GM12878 (cell line): ENCODE results near the gene GABRB2. TPM values are rescaled to one million over a fixed set of nuclear protein-coding genes. Genes with fewer than 3 reads are reported as not detected.

Experiments
- ATAC-seq: fragments of 200-7000 bp; cut with Tn5 transposase; 3 replicates; pipeline ENCODE4 v1.9.1; 2020; ENCODE audit warnings: mild to moderate bottlenecking, moderate library complexity
- BruUV-seq: library from RNA; stranded (reverse); fragments of 400-500 nt; replicated peaks from 2 replicates; lab custom pipeline; 2021; lab: Mats Ljungman, UMichigan
- CTCF ChIA-PET: fragments of 300-600 bp; sonication (Branson Sonifier 250); formaldehyde crosslinking; extraction: SDS; loops from one replicate; lab custom pipeline; 2021; ENCODE audit warnings: inconsistent platforms; lab: Yijun Ruan, JAX
- POLR2A ChIA-PET: fragments of 350-600 bp; formaldehyde crosslinking; extraction: SDS; loops from one replicate; lab custom pipeline; 2021; ENCODE audit warnings: inconsistent platforms; lab: Charles Lee
- RAD21 ChIA-PET: fragments of 300-600 bp; sonication (Branson Sonifier 250); formaldehyde crosslinking; loops from one replicate; lab custom pipeline; 2023; ENCODE audit warnings: antibody characterized with exemption; ENCODE audit not compliant: unreplicated experiment; lab: Charles Lee
- SMC1A ChIA-PET: fragments of 300-600 bp; sonication (Branson Sonifier 250); formaldehyde crosslinking; loops from one replicate; lab custom pipeline; 2023; ENCODE audit not compliant: unreplicated experiment, uncharacterized antibody; lab: Charles Lee
- DNase-seq: peaks from one replicate; pipeline ENCODE4 v3.0.0-alpha.2; 2011; ENCODE audit warnings: low read depth, low spot score
- FAIRE-seq: peaks from 3 replicates; lab custom pipeline; 2011; peaks lifted over from hg19 to GRCh38; lab: Jason Lieb, UNC
- H2AFZ ChIP-seq: 2 replicates; pipeline ENCODE4 v1.6.0; 2011; ENCODE audit warnings: low read depth, low read length, control low read depth; ENCODE audit not compliant: control insufficient read depth
- H3K27ac ChIP-seq: 2 replicates; pipeline ENCODE4 v1.5.1; 2011; ENCODE audit warnings: control low read depth; ENCODE audit not compliant: control insufficient read depth, insufficient read depth
- H3K27me3 ChIP-seq, 2 experiments: replicated peaks in 1 of 2; 2 replicates each; pipeline versions ENCODE4 v1.6.0 to v1.6.1; 2011; ENCODE audit warnings: low read length in 1 of 2; ENCODE audit not compliant: control insufficient read depth in 2 of 2, insufficient read depth in 2 of 2
- H3K36me3 ChIP-seq, 2 experiments: 2 replicates each; pipeline ENCODE4 v1.5.1; 2011; ENCODE audit warnings: low read length in 1 of 2; ENCODE audit not compliant: control insufficient read depth in 2 of 2, insufficient read depth in 2 of 2
- H3K4me1 ChIP-seq: 2 replicates; pipeline ENCODE4 v1.6.1; 2011; ENCODE audit warnings: mild to moderate bottlenecking, low read length, moderate library complexity, mixed read lengths; ENCODE audit not compliant: control insufficient read depth, insufficient read depth
- H3K4me2 ChIP-seq: 2 replicates; pipeline ENCODE4 v1.6.0; 2011; ENCODE audit warnings: control low read depth; ENCODE audit not compliant: control insufficient read depth, insufficient read depth
- H3K4me3 ChIP-seq: fragments of 200-600 bp; sonication (generic); 2 replicates; pipeline ENCODE4 v1.5.1; 2016
- H3K79me2 ChIP-seq: 2 replicates; pipeline ENCODE4 v1.6.0; 2011; ENCODE audit warnings: low read length; ENCODE audit not compliant: control insufficient read depth, insufficient read depth
- H3K9ac ChIP-seq: 2 replicates; pipeline ENCODE4 v1.8.0; 2011; ENCODE audit warnings: low read length, control low read depth, mixed read lengths; ENCODE audit not compliant: control insufficient read depth, insufficient read depth
- H3K9me3 ChIP-seq: replicated peaks from 3 replicates; pipeline ENCODE4 v1.5.1; 2011; ENCODE audit warnings: mild to moderate bottlenecking, low read length; ENCODE audit not compliant: control insufficient read depth, insufficient read depth
- H4K20me1 ChIP-seq: 2 replicates; pipeline ENCODE4 v1.6.0; 2011; ENCODE audit not compliant: control insufficient read depth, insufficient read depth
- BCL3 ChIP-seq: IDR thresholded peaks from 2 replicates; pipeline ENCODE4 v1.6.1; 2011; ENCODE audit warnings: borderline replicate concordance, low read depth, mild to moderate bottlenecking, moderate library complexity, low read length; ENCODE audit not compliant: insufficient read depth, poor library complexity, severe bottlenecking
- BHLHE40 ChIP-seq, 2 experiments: fragments of 450-650 bp in 1 of 2; IDR thresholded peaks; 2 replicates each; pipeline ENCODE4 v1.6.1; 2011 to 2017; ENCODE audit warnings: low read depth in 2 of 2, borderline replicate concordance in 1 of 2, improper control_type of control experiment in 1 of 2, low read length in 1 of 2, mild to moderate bottlenecking in 1 of 2
- BMI1 ChIP-seq: fragments of 450-650 bp; IDR thresholded peaks from 2 replicates; pipeline ENCODE4 v1.6.1; 2016; ENCODE audit warnings: mild to moderate bottlenecking, moderate library complexity, borderline replicate concordance
- CBX5 ChIP-seq: sonication (generic); IDR thresholded peaks from 2 replicates; pipeline ENCODE4 v1.6.1; 2016; ENCODE audit warnings: low read depth, moderate library complexity, mild to moderate bottlenecking, inconsistent platforms
- CREM ChIP-seq: IDR thresholded peaks from 2 replicates; pipeline ENCODE4 v1.6.1; 2014; ENCODE audit warnings: antibody characterized with exemption, low read depth
- ETV6 ChIP-seq, 2 experiments: fragments of 450-650 bp in 1 of 2; IDR thresholded peaks in 1 of 2; conservative IDR thresholded peaks in 1 of 2; 2 replicates each; pipeline ENCODE4 v1.6.1; 2014; ENCODE audit warnings: antibody characterized with exemption in 1 of 2, borderline replicate concordance in 1 of 2, low read depth in 1 of 2, mild to moderate bottlenecking in 1 of 2, moderate library complexity in 1 of 2
- HDGF ChIP-seq: fragments of 450-650 bp; IDR thresholded peaks from 2 replicates; pipeline ENCODE4 v1.6.1; 2016; ENCODE audit warnings: antibody characterized with exemption
- HSF1 ChIP-seq: fragments of 150-350 bp; IDR thresholded peaks from 2 replicates; pipeline ENCODE4 v1.6.1; 2014; ENCODE audit warnings: mild to moderate bottlenecking, low read depth, low read length
- JUND ChIP-seq: IDR thresholded peaks from 2 replicates; pipeline ENCODE4 v1.6.1; 2012; ENCODE audit warnings: low read depth, mild to moderate bottlenecking, low read length, improper control_type of control experiment, moderate library complexity
- LARP7 ChIP-seq: fragments of 450-650 bp; IDR thresholded peaks from 2 replicates; pipeline ENCODE4 v1.6.1; 2017; ENCODE audit warnings: mild to moderate bottlenecking
- MEF2B ChIP-seq: fragments of 450-650 bp; IDR thresholded peaks from 2 replicates; pipeline ENCODE4 v1.6.1; 2018; ENCODE audit warnings: mild to moderate bottlenecking, moderate library complexity; ENCODE audit not compliant: partially characterized antibody, poor library complexity, severe bottlenecking
- PAX8 ChIP-seq: fragments of 450-650 bp; IDR thresholded peaks from 2 replicates; pipeline ENCODE4 v1.6.1; 2017; ENCODE audit warnings: mild to moderate bottlenecking, moderate library complexity
- POU2F2 ChIP-seq: IDR thresholded peaks from 3 replicates; pipeline ENCODE4 v1.6.1; 2011; ENCODE audit warnings: low read depth, mild to moderate bottlenecking, low read length, borderline replicate concordance
- RELA ChIP-seq: fragments of 450-650 bp; IDR thresholded peaks from 2 replicates; pipeline ENCODE4 v1.8.0; 2014; ENCODE audit warnings: borderline replicate concordance; ENCODE audit not compliant: partially characterized antibody
- YBX1 ChIP-seq: fragments of 450-650 bp; IDR thresholded peaks from 2 replicates; pipeline ENCODE4 v1.6.1; 2016; ENCODE audit warnings: antibody characterized with exemption
- ZNF207 ChIP-seq: fragments of 450-650 bp; IDR thresholded peaks from 2 replicates; pipeline ENCODE4 v1.6.1; 2014; ENCODE audit warnings: antibody characterized with exemption, mild to moderate bottlenecking, borderline replicate concordance
- ZNF274 ChIP-seq: IDR thresholded peaks from one replicate; pipeline ENCODE4 v1.8.0; 2011; ENCODE audit not compliant: insufficient read length, insufficient read depth
- WGBS: methylation state at CpG from one replicate; pipeline ENCODE4 v1.1.6; 2016; ENCODE audit warnings: low lambda C conversion rate; ENCODE audit not compliant: insufficient replicate concordance, insufficient coverage; ENCODE audit errors: missing lambda C conversion rate; 5-methylcytosine and 5-hydroxymethylcytosine counted together
- in situ Hi-C: fragments of 300-500 bp; cut with MboI; formaldehyde crosslinking; loops from 9 replicates; pipeline ENCODE4 v1.14.3; 2018; ENCODE audit warnings: mixed read lengths
- intact Hi-C: fragments of 100-400 bp; cut with micrococcal nuclease; formaldehyde crosslinking; loops from one replicate; pipeline ENCODE4 v1.14.2; 2022; ENCODE audit not compliant: unreplicated experiment
- polyA plus RNA-seq, 11 experiments: library from polyadenylated mRNA; depleted of rRNA in 4 of 11; unstranded in 6 of 11; stranded (reverse) in 5 of 11; fragments of >200 nt; fragmentation: Nextera tagmentation in 4 of 11; fragmentation: Illumina TruSeq in 1 of 11; extraction: Ambion mirVana in 4 of 11; extraction: Trizol in 1 of 11; gene quantifications; 1 replicate in 1 of 11; 2 replicates in 10 of 11; pipeline versions ENCODE4 v1.2.1 to v1.2.3, GENCODE V29; 2011 to 2016; ENCODE audit warnings: inconsistent platforms in 2 of 11, missing spikeins in 2 of 11, low read depth in 1 of 11
- total RNA-seq, 4 experiments: library from RNA; depleted of rRNA in 3 of 4; stranded (reverse); fragments of >200 nt in 3 of 4; fragmentation: Illumina TruSeq in 1 of 4; extraction: Trizol in 1 of 4; gene quantifications; 2 replicates each; pipeline versions ENCODE4 v1.2.1 to v1.2.3, GENCODE V29; 2013 to 2021

Gene GABRB2
- total and polyA plus RNA-seq, 10 of the 15 experiments (the other 5 are each of a cell fraction or from before 2014, with no cell fraction given): 0.12 to 0.85 (median 0.43) TPM

- Histone ChIP-seq H3K4me3 (no peak overlapping the region), H3K79me2 (no peaks in the 10 kb centered on the region), H3K27ac (no peak overlapping the region), H3K4me2 (no peak overlapping the region), H4K20me1 (no peaks in the 10 kb centered on the region), H3K9me3 (peaks cover 1% of the 10 kb centered on the region; the same call in 2 of the 3 replicates), H3K36me3 (no peaks in the 10 kb centered on the region), H3K4me1 (no peaks in the 10 kb centered on the region), H3K27me3 (no peaks in the 10 kb centered on the region), H3K9ac (no peak overlapping the region), H2AFZ (no peak overlapping the region)
- ATAC-seq (no peak), DNase-seq (no peak), FAIRE-seq (no peak)
- POLR2A ChIA-PET: no interaction called here
- in situ Hi-C loops: no loop called here
- SMC1A ChIA-PET: no interaction called here
- TF ChIP-seq CBX5: no peak
- no peak for TF ChIP-seq CREM
- TF ChIP-seq ZNF274: no peak
- no peak for TF ChIP-seq RELA
- no peak for TF ChIP-seq POU2F2
- TF ChIP-seq JUND: no peak
- no peak for TF ChIP-seq MEF2B
- no peak for TF ChIP-seq ZNF207
- no peak for TF ChIP-seq HSF1
- no peak for TF ChIP-seq LARP7
- TF ChIP-seq BCL3: no peak
- no peak for TF ChIP-seq ETV6 (conservative IDR thresholded peaks at IDR 0.05 in 1 of 2, IDR thresholded peaks at IDR 0.05 in 1 of 2; ENCODE audit: borderline replicate concordance in 1 of 2, low read depth in 1 of 2)
- no peak for TF ChIP-seq YBX1
- TF ChIP-seq HDGF: no peak
- TF ChIP-seq PAX8: no peak
- no peak for TF ChIP-seq BHLHE40 (IDR thresholded peaks at IDR 0.05; ENCODE audit: borderline replicate concordance in 1 of 2, low read depth in 2 of 2, low read length in 1 of 2)
- no peak for TF ChIP-seq BMI1
- RAD21 ChIA-PET: no interaction called here
- no TSS peak for BruUV-seq
- CTCF ChIA-PET: no interaction called here
- intact Hi-C loops: no loop called here
- WGBS: 43% methylated on average over 4 of the region's 4 CpGs
These were observed 161.5 kb downstream of the GABRB2 start for GRCh38 chr5:161385027-161385426.
